ENCODE measurements around the gene DBH.

DBH gene

DNA sequence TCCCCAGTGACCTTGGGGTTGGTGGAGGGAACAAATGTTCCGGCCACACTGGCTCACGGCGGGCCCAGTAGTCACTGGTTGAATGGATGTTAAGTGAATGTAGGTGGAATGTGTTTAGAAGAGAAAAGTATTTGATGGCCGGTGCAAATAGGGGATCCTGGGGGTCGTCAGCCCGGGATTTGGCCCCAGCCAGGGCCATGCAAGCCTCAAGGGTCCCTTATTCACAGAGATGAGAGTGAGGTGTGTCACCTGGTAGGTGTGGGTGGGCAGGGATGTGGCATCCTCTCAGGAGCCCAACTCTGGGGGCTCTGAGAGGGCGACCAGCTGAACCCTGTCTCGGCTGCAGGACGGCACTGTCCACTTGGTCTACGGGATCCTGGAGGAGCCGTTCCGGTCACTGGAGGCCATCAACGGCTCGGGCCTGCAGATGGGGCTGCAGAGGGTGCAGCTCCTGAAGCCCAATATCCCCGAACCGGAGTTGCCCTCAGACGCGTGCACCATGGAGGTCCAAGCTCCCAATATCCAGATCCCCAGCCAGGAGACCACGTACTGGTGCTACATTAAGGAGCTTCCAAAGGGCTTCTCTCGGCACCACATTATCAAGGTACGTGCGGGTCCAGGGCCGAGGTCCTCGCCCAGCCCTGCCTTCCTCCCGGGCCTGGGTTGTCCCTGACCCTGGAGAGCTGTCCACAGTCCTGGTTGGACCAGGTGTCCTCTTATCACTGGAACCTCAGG is 5.9 kb downstream of the DBH start:
- no peak for TF ChIP-seq CTCF (conservative IDR thresholded peaks at IDR 0.05; ENCODE audit: low read depth, low read length)
- no peak overlapping the region for H3K4me3 ChIP-seq (ENCODE audit: low read depth, low read length)
- DNase-seq (ENCODE audit: low read depth) = no peak

GRCh38 chr9:133642708-133643361 is 6.7 kb downstream of the DBH start:
- TF ChIP-seq CTCF (conservative IDR thresholded peaks at IDR 0.05; ENCODE audit: low read depth, low read length) = no peak
- H3K4me3 ChIP-seq (ENCODE audit: low read depth, low read length) = no peak overlapping the region
- no peak for DNase-seq (ENCODE audit: low read depth)

DNA sequence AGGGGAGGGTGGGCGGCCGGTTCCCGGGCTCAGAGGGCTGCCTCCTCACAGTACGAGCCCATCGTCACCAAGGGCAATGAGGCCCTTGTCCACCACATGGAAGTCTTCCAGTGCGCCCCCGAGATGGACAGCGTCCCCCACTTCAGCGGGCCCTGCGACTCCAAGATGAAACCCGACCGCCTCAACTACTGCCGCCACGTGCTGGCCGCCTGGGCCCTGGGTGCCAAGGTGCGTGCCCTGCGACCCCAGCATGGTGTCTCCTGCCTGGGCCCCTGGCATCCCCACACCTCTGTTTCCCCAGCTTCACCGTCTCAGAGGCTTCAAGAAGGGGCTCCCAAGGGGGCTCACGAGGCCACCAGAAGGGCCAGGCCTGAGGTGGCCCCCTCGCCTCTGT is 7.2 kb downstream of the DBH start:
- DNase-seq (ENCODE audit: low read depth) = no peak
- TF ChIP-seq CTCF (conservative IDR thresholded peaks at IDR 0.05; ENCODE audit: low read depth, low read length) = no peak
- H3K4me3 ChIP-seq (ENCODE audit: low read depth, low read length) = no peak overlapping the region

DNA sequence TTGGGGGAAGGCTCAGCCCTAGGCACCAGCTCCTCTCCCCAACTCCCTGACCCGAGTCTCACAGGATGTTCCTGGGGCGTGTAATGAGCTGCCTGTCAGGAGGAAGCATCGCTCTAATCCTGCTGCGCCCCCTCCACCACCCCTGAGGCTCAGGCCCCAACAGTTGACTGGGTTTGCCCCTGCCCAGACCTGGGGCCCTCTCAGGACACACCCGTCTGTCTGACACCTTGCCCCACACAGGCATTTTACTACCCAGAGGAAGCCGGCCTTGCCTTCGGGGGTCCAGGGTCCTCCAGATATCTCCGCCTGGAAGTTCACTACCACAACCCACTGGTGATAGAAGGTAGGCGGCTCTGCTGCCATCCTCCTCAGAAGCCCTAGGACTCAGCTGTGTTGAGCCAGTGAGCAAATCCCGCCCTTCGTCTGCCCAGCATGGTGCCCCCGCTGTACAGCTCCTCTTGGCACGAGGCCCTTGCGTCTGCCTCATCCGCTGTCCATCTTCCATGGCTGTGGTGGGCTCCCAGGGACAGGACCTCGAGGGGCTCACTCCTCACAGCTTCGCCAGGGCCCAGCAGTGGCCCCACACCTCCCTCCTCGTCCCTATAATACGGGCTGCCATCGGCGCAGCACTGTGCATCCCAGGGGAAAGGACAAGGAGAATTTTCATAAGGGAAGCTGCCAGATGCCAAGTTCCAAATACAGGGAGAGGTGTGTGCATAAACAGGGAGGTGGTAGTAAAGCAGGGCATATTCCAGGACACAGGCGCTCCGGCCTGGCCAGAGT is 8.0 kb downstream of the DBH start:
- no peak overlapping the region for H3K4me3 ChIP-seq (ENCODE audit: low read depth, low read length)
- TF ChIP-seq CTCF (conservative IDR thresholded peaks at IDR 0.05; ENCODE audit: low read depth, low read length) = no peak
- DNase-seq (ENCODE audit: low read depth) = no peak

- no peak overlapping the region for H3K4me3 ChIP-seq (ENCODE audit: low read depth, low read length)
- no peak for TF ChIP-seq CTCF (conservative IDR thresholded peaks at IDR 0.05; ENCODE audit: low read depth, low read length)
- no peak for DNase-seq (ENCODE audit: low read depth)
Measured at GRCh38 chr9:133645021-133645765, 9.0 kb downstream of the DBH start.

GRCh38 chr9:133647148-133647547 is 11.0 kb downstream of the DBH start:
- TF ChIP-seq CTCF (conservative IDR thresholded peaks at IDR 0.05; ENCODE audit: low read depth, low read length) = no peak
- no peak overlapping the region for H3K4me3 ChIP-seq (ENCODE audit: low read depth, low read length)
- DNase-seq (ENCODE audit: low read depth) = no peak
